Caco-2 (cell line): ENCODE data around the gene PRCC. TPM values are rescaled to one million over a fixed set of nuclear protein-coding genes. Genes with fewer than 3 reads are reported as not detected.

Experiments
- BruUV-seq: library from RNA; stranded (reverse); fragments of 400-500 nt; replicated peaks from 2 replicates; lab custom pipeline; 2021; lab: Mats Ljungman, UMichigan
- CTCF ChIA-PET: fragments of 300-600 bp; sonication (Branson Sonifier 250); formaldehyde crosslinking; loops from one replicate; lab custom pipeline; 2022; ENCODE audit warnings: antibody characterized with exemption; lab: Charles Lee
- POLR2A ChIA-PET: fragments of 300-600 bp; sonication (Branson Sonifier 250); formaldehyde crosslinking; loops from one replicate; lab custom pipeline; 2022; ENCODE audit warnings: antibody characterized with exemption; lab: Charles Lee
- DNase-seq, 2 experiments: peaks; one replicate each; pipeline versions ENCODE4 v3.0.0 to v3.0.0-alpha.2; 2020 to 2022
- H3K27me3 ChIP-seq: replicated peaks from 2 replicates; pipeline ENCODE4 v1.6.0; 2011; ENCODE audit warnings: low read length; ENCODE audit not compliant: control insufficient read depth, insufficient read depth
- H3K36me3 ChIP-seq: 2 replicates; pipeline ENCODE4 v1.5.1; 2011; ENCODE audit warnings: low read length; ENCODE audit not compliant: control insufficient read depth, insufficient read depth
- H3K4me1 ChIP-seq: fragments of 250-450 bp; sonication (Bioruptor Pico); 2 replicates; pipeline ENCODE4 v1.5.1; 2020; ENCODE audit warnings: mild to moderate bottlenecking
- H3K4me3 ChIP-seq: 2 replicates; pipeline ENCODE4 v1.5.1; 2011; ENCODE audit warnings: low read depth, mild to moderate bottlenecking, control low read depth, low read length
- H3K9me3 ChIP-seq: fragments of 250-450 bp; sonication (Bioruptor Pico); 2 replicates; pipeline ENCODE4 v1.5.1; 2020; ENCODE audit warnings: mild to moderate bottlenecking, moderate library complexity
- H3K27ac Mint-ChIP-seq: one replicate; pipeline ENCODE4 v1.8.0; 2022; ENCODE audit warnings: mixed read lengths; ENCODE audit not compliant: unreplicated experiment
- H3K27me3 Mint-ChIP-seq: one replicate; pipeline ENCODE4 v1.8.0; 2022; ENCODE audit warnings: mixed read lengths; ENCODE audit not compliant: insufficient read depth, unreplicated experiment
- H3K36me3 Mint-ChIP-seq: one replicate; pipeline ENCODE4 v1.8.0; 2022; ENCODE audit warnings: mild to moderate bottlenecking, mixed read lengths; ENCODE audit not compliant: insufficient read depth, unreplicated experiment
- H3K4me1 Mint-ChIP-seq: one replicate; pipeline ENCODE4 v1.8.0; 2022; ENCODE audit warnings: low read depth, mixed read lengths; ENCODE audit not compliant: unreplicated experiment
- H3K4me3 Mint-ChIP-seq: one replicate; pipeline ENCODE4 v1.8.0; 2022; ENCODE audit warnings: mild to moderate bottlenecking, moderate library complexity, mixed read lengths; ENCODE audit not compliant: unreplicated experiment
- H3K9me3 Mint-ChIP-seq: one replicate; pipeline ENCODE4 v1.8.0; 2022; ENCODE audit warnings: mixed read lengths; ENCODE audit not compliant: unreplicated experiment
- CTCF ChIP-seq, 2 experiments: fragments of 200-600 bp in 1 of 2; IDR thresholded peaks; 1 replicate in 1 of 2; 2 replicates in 1 of 2; pipeline versions ENCODE4 v1.5.1 to v1.8.0; 2011 to 2022; ENCODE audit warnings: antibody characterized with exemption in 1 of 2, control low read depth in 1 of 2, inconsistent platforms in 1 of 2, low read depth in 1 of 2, low read length in 1 of 2, mild to moderate bottlenecking in 1 of 2, moderate library complexity in 1 of 2; ENCODE audit not compliant: insufficient read depth in 1 of 2, severe bottlenecking in 1 of 2, unreplicated experiment in 1 of 2
- intact Hi-C: fragments of 100-400 bp; cut with micrococcal nuclease; formaldehyde crosslinking; loops from one replicate; pipeline ENCODE4 v1.10.0; 2022; ENCODE audit not compliant: unreplicated experiment
- total RNA-seq: library from RNA; stranded (reverse); gene quantifications from 2 replicates; pipeline ENCODE4 v1.2.3, GENCODE V29; 2022

Gene PRCC
- total RNA-seq, 1 experiment from 2014 or later = 101 TPM

- no TSS peak for BruUV-seq
- Histone ChIP-seq H3K4me1 (peaks cover 44% of the 10 kb centered on the region), H3K9me3 (no peaks in the 10 kb centered on the region), H3K27me3 (no peaks in the 10 kb centered on the region), H3K36me3 (peaks cover 10% of the 10 kb centered on the region), H3K4me3 (peak overlapping the region; percentile 55)
- intact Hi-C loops = no loop called here
- DNase-seq = no peak
- peaks cover 47% of the 10 kb centered on the region for H3K36me3 Mint-ChIP-seq
- ChIA-PET POLR2A (interaction anchor here (0.5 to 1.0 kb wide), 2 partner anchors 9 to 14 kb away, joined by 6 to 7 read pairs; partner anchors contain the start of gene MRPL24), CTCF (interaction anchor here (0.7 kb wide), 1 partner anchor 24 kb away, joined by 4 read pairs; no protein-coding TSS in a partner anchor)
- H3K9me3 Mint-ChIP-seq = no peaks in the 10 kb centered on the region
- peak overlapping the region; percentile 79 for H3K4me3 Mint-ChIP-seq
- no peak for TF ChIP-seq CTCF (IDR thresholded peaks at IDR 0.05; ENCODE audit: insufficient read depth in 1 of 2, low read depth in 1 of 2, low read length in 1 of 2, severe bottlenecking in 1 of 2, unreplicated experiment in 1 of 2)
- H3K4me1 Mint-ChIP-seq = peaks cover 29% of the 10 kb centered on the region
- H3K27me3 Mint-ChIP-seq = no peaks in the 10 kb centered on the region
- H3K27ac Mint-ChIP-seq = peak overlapping the region; percentile 100
Observed at GRCh38 chr1:156749419-156750118, 17.8 kb upstream of the PRCC start.

GRCh38 chr1:156750191-156750672 is 17.1 kb upstream of the PRCC start:
- peak overlapping the region; percentile 79 for H3K4me3 Mint-ChIP-seq
- H3K27me3 Mint-ChIP-seq = no peaks in the 10 kb centered on the region
- peaks cover 44% of the 10 kb centered on the region for H3K4me1 ChIP-seq
- peak overlapping the region; percentile 100 for H3K27ac Mint-ChIP-seq
- peak in 1 of 2 experiments; percentile 46 for DNase-seq
- no peak for TF ChIP-seq CTCF (IDR thresholded peaks at IDR 0.05; ENCODE audit: insufficient read depth in 1 of 2, low read depth in 1 of 2, low read length in 1 of 2, severe bottlenecking in 1 of 2, unreplicated experiment in 1 of 2)
- ChIA-PET POLR2A (interaction anchor here (0.5 to 3.3 kb wide), 4 partner anchors 9 to 23 kb away, joined by 6 to 74 read pairs (median 20); partner anchors contain the start of genes ISG20L2, METTL25B and MRPL24), CTCF (interaction anchor here (0.7 to 1.3 kb wide), 2 partner anchors 22 to 24 kb away, joined by 4 read pairs; partner anchors contain the start of genes ISG20L2 and METTL25B)
- H3K27me3 ChIP-seq = no peaks in the 10 kb centered on the region
- H3K36me3 ChIP-seq = peaks cover 7% of the 10 kb centered on the region
- peaks cover 40% of the 10 kb centered on the region for H3K36me3 Mint-ChIP-seq
- H3K9me3 Mint-ChIP-seq = no peaks in the 10 kb centered on the region
- H3K9me3 ChIP-seq = no peaks in the 10 kb centered on the region
- intact Hi-C loops = no loop called here
- peak overlapping the region; percentile 55 for H3K4me3 ChIP-seq
- H3K4me1 Mint-ChIP-seq = peaks cover 29% of the 10 kb centered on the region
- BruUV-seq = no TSS peak

GRCh38 chr1:156750711-156751450 is 16.5 kb upstream of the PRCC start:
- Histone ChIP-seq H3K36me3 (peaks cover 3% of the 10 kb centered on the region), H3K4me1 (peaks cover 40% of the 10 kb centered on the region), H3K9me3 (no peaks in the 10 kb centered on the region), H3K4me3 (peak overlapping the region; percentile 55), H3K27me3 (no peaks in the 10 kb centered on the region)
- Mint-ChIP-seq H3K4me3 (peak overlapping the region; percentile 79), H3K36me3 (peaks cover 34% of the 10 kb centered on the region), H3K27me3 (no peaks in the 10 kb centered on the region), H3K27ac (peak overlapping the region; percentile 100), H3K4me1 (peaks cover 25% of the 10 kb centered on the region), H3K9me3 (no peaks in the 10 kb centered on the region)
- BruUV-seq = no TSS peak
- peak in 1 of 2 experiments; percentile 77 for DNase-seq
- POLR2A ChIA-PET = interaction anchor here (0.6 to 3.3 kb wide), 8 partner anchors 10 to 438 kb away, joined by 3 to 74 read pairs (median 4); partner anchors contain the start of genes ISG20L2, METTL25B, MRPL24 and PRCC
- intact Hi-C loops = loop anchor here (1.0 kb wide), 2 partner anchors 16 to 23 kb away; partner anchors contain the start of genes ISG20L2, METTL25B and PRCC
- CTCF ChIA-PET = interaction anchor here (0.6 to 2.5 kb wide), 7 partner anchors 9 to 63 kb away, joined by 3 to 24 read pairs (median 4); partner anchors contain the start of genes ISG20L2, METTL25B and MRPL24
- TF ChIP-seq CTCF (IDR thresholded peaks at IDR 0.05; ENCODE audit: insufficient read depth in 1 of 2, low read depth in 1 of 2, low read length in 1 of 2, severe bottlenecking in 1 of 2, unreplicated experiment in 1 of 2) = no peak
